IMR-90 (cell line): ENCODE measurements around the gene MFSD6L. TPM values are rescaled to one million over a fixed set of nuclear protein-coding genes. Genes with fewer than 3 reads are reported as not detected.
"Not testable (repeated sequence)": the region's sequence is repeated elsewhere in the genome, so short reads cannot be mapped to it uniquely, and the experiment has no call there.

ENCODE experiments used
- ATAC-seq: fragments of 200-7000 bp; cut with Tn5 transposase; 2 replicates; pipeline ENCODE4 v1.9.1; 2020; ENCODE audit warnings: low read depth, mild to moderate bottlenecking, moderate library complexity
- BruUV-seq: library from RNA; stranded (reverse); fragments of 400-500 nt; replicated peaks from 2 replicates; lab custom pipeline; 2021; lab: Mats Ljungman, UMichigan
- CTCF ChIA-PET: fragments of 300-600 bp; formaldehyde crosslinking; extraction: SDS; loops from one replicate; lab custom pipeline; 2021; ENCODE audit warnings: antibody characterized with exemption; lab: Yijun Ruan, JAX
- POLR2A ChIA-PET: fragments of 300-600 bp; sonication (Branson Sonifier 250); formaldehyde crosslinking; loops from one replicate; lab custom pipeline; 2022; ENCODE audit warnings: antibody characterized with exemption; ENCODE audit not compliant: unreplicated experiment; lab: Charles Lee
- DNase-seq: peaks from one replicate; pipeline ENCODE4 v3.0.0; 2013
- H2AFZ ChIP-seq: replicated peaks from 2 replicates; pipeline ENCODE3; 2013; ENCODE audit warnings: low read length, mild to moderate bottlenecking; ENCODE audit not compliant: poor library complexity
- H2AK5ac ChIP-seq: 2 replicates; pipeline ENCODE4 v1.6.1; 2013; ENCODE audit warnings: low read depth, low read length, inconsistent platforms
- H2AK9ac ChIP-seq: replicated peaks from 2 replicates; pipeline ENCODE3; 2013; ENCODE audit warnings: mild to moderate bottlenecking, low read depth, low read length, moderate library complexity; ENCODE audit not compliant: poor library complexity
- H2BK120ac ChIP-seq: 2 replicates; pipeline ENCODE4 v1.6.1; 2013; ENCODE audit warnings: low read depth, low read length, inconsistent platforms
- H2BK15ac ChIP-seq: 3 replicates; pipeline ENCODE4 v1.6.1; 2013; ENCODE audit warnings: low read depth, low read length, inconsistent platforms
- H2BK20ac ChIP-seq: 2 replicates; pipeline ENCODE4 v1.6.1; 2013; ENCODE audit warnings: low read depth, mild to moderate bottlenecking, inconsistent platforms, low read length, moderate library complexity
- H2BK5ac ChIP-seq: 2 replicates; pipeline ENCODE4 v1.6.1; 2013; ENCODE audit warnings: mild to moderate bottlenecking, low read depth, low read length, inconsistent platforms; ENCODE audit not compliant: poor library complexity, severe bottlenecking
- H3K14ac ChIP-seq: replicated peaks from 2 replicates; pipeline ENCODE4 v1.6.1; 2013; ENCODE audit warnings: low read depth, low read length, inconsistent platforms
- H3K18ac ChIP-seq: 2 replicates; pipeline ENCODE4 v1.6.1; 2013; ENCODE audit warnings: low read depth, low read length, control low read depth
- H3K23ac ChIP-seq: 2 replicates; pipeline ENCODE4 v1.6.1; 2013; ENCODE audit warnings: low read depth, low read length, inconsistent platforms
- H3K27ac ChIP-seq: 2 replicates; pipeline ENCODE4 v1.5.1; 2013; ENCODE audit warnings: mild to moderate bottlenecking, control low read depth, low read length; ENCODE audit not compliant: insufficient read depth
- H3K27me3 ChIP-seq: 2 replicates; pipeline ENCODE4 v1.6.1; 2013; ENCODE audit warnings: low read length; ENCODE audit not compliant: control insufficient read depth, insufficient read depth
- H3K36me3 ChIP-seq: 2 replicates; pipeline ENCODE4 v1.6.1; 2013; ENCODE audit warnings: low read length, mixed read lengths; ENCODE audit not compliant: control insufficient read depth, insufficient read depth
- H3K4ac ChIP-seq: 2 replicates; pipeline ENCODE4 v1.6.1; 2013; ENCODE audit warnings: low read depth, low read length, inconsistent platforms
- H3K4me1 ChIP-seq: 2 replicates; pipeline ENCODE4 v1.6.1; 2013; ENCODE audit warnings: low read length, mixed read lengths; ENCODE audit not compliant: control insufficient read depth, insufficient read depth
- H3K4me2 ChIP-seq: 2 replicates; pipeline ENCODE4 v1.6.1; 2013; ENCODE audit warnings: low read depth, mild to moderate bottlenecking, control low read depth, low read length, moderate library complexity
- H3K4me3 ChIP-seq: 2 replicates; pipeline ENCODE4 v1.5.1; 2013; ENCODE audit warnings: low read depth, mild to moderate bottlenecking, control low read depth, low read length, moderate library complexity; ENCODE audit not compliant: insufficient read depth
- H3K56ac ChIP-seq: 2 replicates; pipeline ENCODE4 v1.6.1; 2013; ENCODE audit warnings: low read length, inconsistent platforms; ENCODE audit not compliant: insufficient read depth; ENCODE audit errors: extremely low read depth
- H3K79me1 ChIP-seq, 2 experiments: 2 replicates each; pipeline ENCODE4 v1.6.1; 2013; ENCODE audit warnings: low read length in 2 of 2, inconsistent platforms in 1 of 2, low read depth in 1 of 2
- H3K9ac ChIP-seq: 2 replicates; pipeline ENCODE4 v1.6.1; 2013; ENCODE audit warnings: low read depth, low read length, control low read depth
- H3K9me1 ChIP-seq: 2 replicates; pipeline ENCODE4 v1.6.1; 2013; ENCODE audit warnings: low read length, inconsistent platforms; ENCODE audit not compliant: insufficient read depth
- H3K9me3 ChIP-seq: 2 replicates; pipeline ENCODE4 v1.6.1; 2013; ENCODE audit warnings: low read length; ENCODE audit not compliant: control insufficient read depth, insufficient read depth
- H4K20me1 ChIP-seq: 2 replicates; pipeline ENCODE4 v1.6.1; 2013; ENCODE audit warnings: low read length, inconsistent platforms; ENCODE audit not compliant: insufficient read depth
- H4K5ac ChIP-seq: 2 replicates; pipeline ENCODE4 v1.6.1; 2013; ENCODE audit warnings: mild to moderate bottlenecking, low read depth, low read length, control low read depth
- H4K8ac ChIP-seq, 2 experiments: 2 replicates each; pipeline ENCODE4 v1.6.1; 2013; ENCODE audit warnings: low read depth in 2 of 2, low read length in 2 of 2, control low read depth in 1 of 2, inconsistent platforms in 1 of 2
- H4K91ac ChIP-seq: 2 replicates; pipeline ENCODE4 v1.6.1; 2013; ENCODE audit warnings: low read depth, low read length, inconsistent platforms; ENCODE audit not compliant: insufficient read depth
- WGBS, 2 experiments: methylation state at CpG; one replicate each; pipeline versions ENCODE4 v1.1.5 to v1.1.7; 2013; ENCODE audit warnings: missing lambda C conversion rate in 2 of 2; ENCODE audit not compliant: insufficient read length in 1 of 2; ENCODE audit errors: extremely low coverage in 2 of 2; 5-methylcytosine and 5-hydroxymethylcytosine counted together
- dilution Hi-C: fragments of 300-500 bp; cut with HindIII; formaldehyde crosslinking; loops from one replicate; pipeline ENCODE4 v1.14.3; 2018; ENCODE audit warnings: low sequenced_read_pairs; ENCODE audit not compliant: unreplicated experiment
- in situ Hi-C: fragments of 300-500 bp; cut with MboI; formaldehyde crosslinking; loops from 3 replicates; pipeline ENCODE4 v1.14.3; 2019; ENCODE audit warnings: low sequenced_read_pairs, inconsistent platforms, mixed read lengths
- intact Hi-C: fragments of 100-400 bp; cut with micrococcal nuclease; formaldehyde crosslinking; loops from 2 replicates; pipeline ENCODE4 v1.10.0; 2022
- polyA plus RNA-seq, 3 experiments: library from polyadenylated mRNA; depleted of rRNA; stranded (reverse); fragments of >200 nt; gene quantifications; 2 replicates each; pipeline ENCODE4 v1.2.3, GENCODE V29; 2012; ENCODE audit warnings: low replicate concordance in 1 of 3
- total RNA-seq: library from RNA; depleted of rRNA; stranded (reverse); fragments of >200 nt; gene quantifications from 2 replicates; pipeline ENCODE4 v1.2.3, GENCODE V29; 2012

MFSD6L gene
- total and polyA plus RNA-seq, 2 of the 4 experiments (the other 2 are of a cell fraction), result not detected

GRCh38 chr17:8805396-8805795, 6.2 kb upstream of the MFSD6L start:
- H3K4me3 ChIP-seq, H2BK120ac ChIP-seq, H3K56ac ChIP-seq, H2AK9ac ChIP-seq, H3K23ac ChIP-seq, H2BK20ac ChIP-seq, CTCF ChIA-PET, DNase-seq, H2AFZ ChIP-seq, H3K18ac ChIP-seq, H2AK5ac ChIP-seq, H3K14ac ChIP-seq, H3K9ac ChIP-seq, H4K8ac ChIP-seq, H4K20me1 ChIP-seq, ATAC-seq, H3K27ac ChIP-seq, in situ Hi-C loops, H4K91ac ChIP-seq, H3K9me1 ChIP-seq, H3K4me1 ChIP-seq, H2BK5ac ChIP-seq, H3K79me1 ChIP-seq, H4K5ac ChIP-seq, dilution Hi-C loops, intact Hi-C loops, BruUV-seq, H3K36me3 ChIP-seq, H3K4me2 ChIP-seq, H3K4ac ChIP-seq, H2BK15ac ChIP-seq, POLR2A ChIA-PET, H3K9me3 ChIP-seq, H3K27me3 ChIP-seq: not testable (repeated sequence)
- WGBS, 2 experiments, result no CpG with 5 or more reads among the region's 10 CpGs
